SIG-M5 treated with dmso at 0.1 percent for 504 hours (cell line): ENCODE results near the gene ARID4A.
"Not testable (repeated sequence)": the region's sequence is repeated elsewhere in the genome, so short reads cannot be mapped to it uniquely, and the experiment has no call there.

Experiments used
- DNase-seq: peaks from one replicate; lab custom pipeline; 2025; ENCODE audit not compliant: unreplicated experiment; lab: John Stamatoyannopoulos, UW

Gene ARID4A

DNA sequence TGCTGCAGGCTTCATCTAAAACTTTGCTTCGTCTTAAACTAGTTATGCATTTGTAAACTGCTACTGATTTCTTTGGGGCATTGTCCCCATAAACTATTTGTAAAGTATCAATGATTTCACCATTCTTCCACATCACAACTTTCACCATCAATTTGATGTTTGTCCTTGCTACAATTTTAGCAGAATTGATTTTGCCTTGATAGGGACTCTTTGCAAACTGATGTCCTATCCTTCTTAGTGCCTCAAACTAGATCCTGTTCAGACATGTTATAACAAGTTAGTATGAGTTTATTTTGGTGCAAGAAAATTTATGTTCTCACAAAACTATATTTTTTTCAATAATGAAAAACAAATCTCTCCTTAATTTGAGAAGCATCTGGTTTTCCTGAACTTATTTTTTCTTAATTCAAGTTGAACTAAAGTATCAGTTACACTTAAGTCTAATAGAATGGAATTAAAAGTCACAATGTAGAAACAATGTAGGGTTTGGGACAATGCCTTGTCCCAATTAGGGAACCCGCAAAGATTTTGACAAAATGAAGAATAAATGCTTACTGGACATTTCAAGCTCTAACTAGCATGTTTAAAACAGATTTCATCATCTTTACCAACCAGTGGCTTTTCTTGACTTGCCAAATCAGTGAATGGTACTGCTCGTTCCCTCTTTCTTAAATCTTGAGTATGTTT lies 10.1 kb upstream of the ARID4A start:
- no peak for DNase-seq

DNA sequence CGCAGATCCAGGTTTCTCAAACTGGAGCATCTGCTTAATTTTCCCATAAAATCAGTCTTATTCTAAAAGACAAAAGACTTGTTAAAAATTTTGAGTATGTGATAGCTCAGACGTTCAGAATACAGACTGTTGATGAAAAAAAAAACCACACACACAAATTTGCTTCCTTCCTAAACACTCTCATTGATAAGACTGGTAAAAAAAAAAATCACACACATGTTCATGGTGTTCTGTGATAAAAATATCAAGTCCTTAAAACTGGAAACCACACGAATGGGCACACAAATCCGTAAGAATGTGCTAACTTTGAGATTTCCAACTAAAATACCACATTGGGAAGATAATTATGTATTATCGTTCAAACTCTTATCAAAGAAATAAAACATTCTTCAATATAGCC lies 6.7 kb upstream of the ARID4A start:
- no peak for DNase-seq

DNA sequence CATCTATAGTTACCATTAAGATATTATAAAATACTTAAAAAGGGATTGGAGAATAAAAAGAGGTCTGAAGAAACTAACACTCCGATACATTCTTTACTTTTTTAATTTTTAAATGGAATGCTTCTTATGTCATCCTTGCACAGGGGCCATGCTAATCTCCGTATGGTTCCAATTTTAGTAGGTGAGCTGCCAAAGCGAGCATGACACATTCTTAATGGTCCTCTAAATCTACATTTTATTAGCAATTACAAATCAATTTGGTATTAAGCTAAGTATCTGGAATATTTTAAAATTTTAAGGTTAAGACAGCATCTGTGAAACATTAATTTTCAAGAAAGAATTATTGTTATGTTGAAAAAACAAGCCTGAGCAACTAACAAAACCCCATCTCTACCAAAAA lies 6.2 kb upstream of the ARID4A start:
- no peak for DNase-seq

DNA sequence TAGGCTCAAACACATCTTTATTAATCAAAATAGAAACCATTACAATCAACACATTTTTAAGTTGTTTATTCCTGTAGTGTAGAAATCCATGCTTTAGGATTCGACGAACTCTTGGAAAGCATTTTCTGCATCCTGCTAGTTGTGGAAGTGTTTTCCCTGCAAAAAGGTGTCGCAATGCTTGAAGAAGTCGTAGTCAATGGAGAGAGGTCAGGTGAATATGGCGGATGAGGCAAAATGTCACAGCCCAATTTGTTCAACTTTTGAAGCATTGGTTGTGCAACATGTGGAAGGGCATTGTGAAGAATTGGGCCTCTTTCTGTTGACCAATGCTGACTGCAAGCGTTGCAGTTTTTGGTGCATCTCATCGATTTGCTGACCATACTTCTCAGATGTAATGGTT lies 4.2 kb upstream of the ARID4A start:
- no peak for DNase-seq

DNA sequence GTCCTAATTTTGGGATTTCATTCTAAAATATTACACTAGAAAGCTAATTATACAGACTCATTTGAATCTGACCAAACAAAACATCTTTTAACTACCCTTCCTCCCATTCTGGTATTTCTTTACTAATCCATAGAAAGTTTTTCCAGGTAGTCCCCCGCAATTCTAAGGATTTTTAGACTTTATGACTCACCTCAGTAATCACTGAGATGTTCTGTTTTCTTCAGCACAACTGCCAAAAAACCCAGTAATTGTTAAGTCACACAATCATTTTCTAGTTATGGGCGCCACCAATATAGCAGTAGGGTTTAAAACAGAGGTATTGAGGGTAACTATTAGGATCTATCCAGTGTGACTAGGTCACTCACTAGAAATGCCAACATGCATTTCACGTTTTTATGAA lies 1.6 kb upstream of the ARID4A start:
- DNase-seq = no peak

DNA sequence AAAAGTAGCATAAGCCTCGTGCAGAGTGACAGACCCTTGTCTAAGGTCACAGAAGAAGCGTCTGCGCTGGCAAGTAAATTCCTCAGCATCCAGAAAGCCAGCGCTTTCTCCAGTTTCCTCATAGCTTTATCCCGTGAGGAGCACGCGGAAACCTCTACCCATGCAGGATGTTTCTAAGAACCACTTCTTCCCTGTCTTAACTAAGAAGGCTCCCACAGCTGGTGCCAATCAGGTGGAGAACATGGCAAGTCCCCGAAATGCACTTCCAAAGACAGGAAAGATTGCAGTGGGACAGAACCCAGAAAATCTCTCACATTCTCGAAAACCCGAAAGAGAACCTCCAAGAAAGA lies 968 bp upstream of the ARID4A start:
- DNase-seq = peak; percentile 62

DNA sequence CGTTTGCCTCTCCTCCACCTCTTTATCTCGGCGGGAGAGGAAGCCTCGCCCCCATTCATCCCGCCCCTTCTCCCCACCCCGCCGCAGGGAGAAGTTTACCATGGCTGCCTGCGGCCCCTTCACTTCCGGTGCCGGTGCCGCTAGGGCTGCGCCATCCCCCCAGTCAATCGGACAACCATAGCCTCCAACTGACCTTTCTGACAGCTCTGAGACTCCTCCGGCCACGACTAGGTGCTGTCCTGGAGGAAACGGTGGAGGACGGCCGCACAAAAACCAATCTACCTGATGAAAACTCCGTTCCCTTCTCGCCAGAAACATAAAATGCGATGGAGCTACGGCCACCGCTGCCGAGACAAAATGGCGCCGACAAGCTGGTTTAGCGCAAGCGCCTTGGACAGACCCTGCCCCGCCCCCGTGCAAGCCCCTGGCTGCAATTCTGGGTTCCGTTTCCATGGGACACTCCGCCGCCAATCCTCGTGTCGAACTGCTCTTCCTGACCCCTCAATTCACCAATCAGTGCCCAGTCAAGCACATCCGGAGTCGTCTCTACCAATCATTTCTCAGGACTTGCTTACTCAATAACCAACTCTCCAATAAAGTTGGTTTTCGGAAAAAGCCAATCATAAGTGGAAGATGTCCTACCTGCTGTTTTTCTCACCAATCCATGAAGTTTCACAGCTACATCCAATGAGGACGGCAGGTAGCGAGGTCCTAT lies 436 bp upstream of the ARID4A start:
- DNase-seq = peak; percentile 100

DNA sequence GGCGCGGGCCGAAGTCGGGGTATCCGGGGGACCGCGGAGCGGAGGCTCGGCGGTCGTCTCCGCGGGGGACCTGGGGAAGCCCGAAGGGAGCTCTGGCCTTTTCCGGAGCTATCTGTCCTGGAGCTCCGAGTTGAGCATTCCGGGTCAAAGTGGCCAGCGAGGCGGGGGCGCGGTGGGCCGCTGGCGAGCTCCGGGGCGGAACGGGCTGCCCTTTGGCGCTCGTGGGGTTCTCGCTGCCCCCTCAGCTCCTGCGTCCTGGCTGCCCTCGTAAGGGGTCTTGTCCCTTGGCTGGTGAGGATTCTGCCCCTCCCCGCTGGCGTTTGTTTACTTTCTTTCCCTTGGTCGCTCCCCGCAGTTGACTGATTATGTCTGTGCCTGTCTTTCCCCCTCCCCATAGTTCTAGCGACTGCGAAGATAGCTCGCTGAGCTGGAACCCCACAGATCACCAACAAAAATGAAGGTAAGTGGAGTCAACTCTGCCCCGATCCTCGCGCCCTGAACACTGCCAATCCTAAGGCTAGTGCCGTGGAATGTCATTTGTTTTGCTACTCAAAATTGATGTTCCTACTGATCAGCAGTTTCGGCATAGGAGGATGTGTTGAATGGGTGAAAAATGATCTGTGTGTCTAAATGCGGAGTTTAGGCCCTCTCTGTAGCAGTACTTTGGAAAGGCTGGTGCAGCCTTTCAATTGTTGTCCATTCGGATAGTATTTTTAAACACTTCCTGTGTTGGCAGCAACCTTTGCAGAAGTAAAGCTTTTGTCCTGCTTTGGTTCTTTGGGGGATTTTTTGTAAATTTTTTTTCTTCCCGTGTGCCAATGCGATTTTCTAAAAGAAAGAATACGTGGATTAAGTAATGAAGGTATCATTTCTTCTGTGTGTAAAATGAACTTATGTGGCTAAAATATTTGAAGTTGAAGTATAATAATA lies 1.3 kb downstream of the ARID4A start:
- no peak for DNase-seq

DNA sequence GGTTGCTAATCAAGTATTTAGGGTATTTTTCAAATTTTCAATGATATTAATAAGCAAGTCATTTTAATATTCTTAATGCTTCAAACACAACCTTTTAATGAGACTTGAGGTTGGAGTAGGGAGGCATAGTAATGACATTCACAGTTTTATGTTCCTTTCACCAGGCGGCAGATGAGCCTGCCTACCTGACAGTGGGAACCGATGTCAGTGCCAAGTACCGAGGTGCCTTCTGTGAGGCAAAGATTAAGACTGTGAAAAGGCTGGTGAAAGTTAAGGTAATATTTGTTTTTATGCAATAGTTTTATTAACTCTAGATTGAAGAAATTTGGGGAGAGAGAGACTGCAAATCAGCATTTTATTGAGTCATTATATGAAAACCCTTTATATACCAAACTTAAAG lies 3.1 kb downstream of the ARID4A start:
- no peak for DNase-seq

DNA sequence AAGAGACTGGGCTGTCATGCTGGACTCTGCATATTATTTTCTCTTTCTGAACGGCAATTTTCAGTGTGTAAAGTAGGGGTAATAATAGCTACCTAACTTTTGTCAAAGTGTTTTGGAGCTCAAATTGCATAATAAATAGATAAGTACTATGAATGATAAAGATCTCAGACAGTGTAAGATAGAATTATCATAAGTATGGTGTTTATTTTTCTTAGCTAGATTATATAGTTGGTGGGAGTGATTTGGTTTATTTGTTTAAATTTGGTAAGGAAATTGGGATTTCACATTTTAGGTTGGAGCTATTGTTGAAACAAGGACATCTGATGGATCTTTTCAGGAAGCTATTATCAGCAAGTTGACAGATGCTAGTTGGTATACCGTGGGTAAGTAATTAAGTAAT lies 7.4 kb downstream of the ARID4A start:
- no peak for DNase-seq

DNA sequence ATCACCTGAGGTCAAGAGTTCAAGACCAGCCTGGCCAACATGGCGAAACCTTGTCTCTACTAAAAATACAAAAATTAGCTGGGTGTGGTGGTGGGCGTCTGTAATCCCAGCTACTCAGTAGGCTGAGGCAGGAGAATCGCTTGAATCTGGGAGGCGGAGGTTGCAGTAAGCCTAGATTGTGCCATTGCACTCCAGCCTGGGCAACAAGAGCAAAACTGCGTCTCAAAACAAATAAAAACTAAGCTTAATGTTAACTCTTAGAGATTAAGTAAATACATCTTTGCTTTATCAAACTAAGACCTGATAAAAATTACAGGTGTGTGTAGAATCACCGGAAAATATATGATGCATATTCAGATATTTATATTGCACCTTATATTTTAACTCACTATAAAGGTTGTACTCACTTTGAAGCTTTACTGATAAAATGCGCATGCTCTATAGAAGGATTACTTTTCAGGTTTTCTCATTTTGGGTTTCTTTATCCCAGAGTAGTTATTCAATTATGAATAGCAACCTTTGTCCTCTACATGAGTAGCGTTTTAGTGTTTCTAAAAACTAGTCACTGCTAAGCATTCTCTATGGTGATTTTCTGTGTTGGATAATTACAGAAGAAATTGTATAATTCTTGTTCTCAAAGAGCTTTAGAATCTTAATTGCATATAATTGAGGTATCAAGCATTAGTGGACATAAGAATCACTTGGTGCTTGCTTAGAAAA lies 9.4 kb downstream of the ARID4A start:
- no peak for DNase-seq

DNA sequence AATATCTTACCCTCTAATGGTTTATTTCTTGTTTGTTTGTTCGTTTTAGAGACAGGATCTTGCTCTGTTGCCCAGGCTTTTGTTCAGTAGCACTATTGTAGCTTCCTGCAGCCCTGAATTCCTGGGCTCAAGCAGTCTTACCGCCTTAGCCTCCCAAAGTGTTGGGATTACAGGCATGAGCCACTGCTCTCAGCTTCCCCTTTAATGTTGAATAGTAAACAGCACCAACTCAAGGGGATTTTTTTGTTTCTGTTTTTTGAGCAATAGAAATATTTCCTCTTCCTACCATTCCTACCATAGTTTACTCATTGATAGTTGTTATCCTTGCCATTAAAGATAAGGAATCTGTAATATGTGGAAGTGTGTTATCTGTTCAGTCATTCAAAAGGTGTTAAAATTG lies 10.7 kb downstream of the ARID4A start:
- DNase-seq = no peak

DNA sequence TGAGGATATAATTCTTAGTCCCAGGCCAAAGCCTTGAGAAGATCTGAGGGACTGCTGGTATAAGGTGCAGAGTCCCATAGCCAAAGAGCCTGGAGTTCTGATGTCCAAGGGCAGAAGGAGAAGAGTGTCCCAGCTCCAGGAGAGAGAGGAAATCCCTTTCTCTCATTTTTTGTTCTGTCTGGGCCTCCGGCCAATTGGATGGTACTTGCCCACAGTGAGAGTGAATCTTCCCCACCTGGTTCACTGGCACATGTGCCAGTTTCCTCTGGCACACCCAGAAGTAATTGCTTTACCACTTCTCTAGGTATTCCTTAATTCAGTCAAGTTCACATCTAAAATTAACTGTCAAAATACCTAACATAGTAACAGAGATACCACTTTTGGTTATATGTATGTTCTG lies 15.3 kb downstream of the ARID4A start:
- no peak for DNase-seq

DNA sequence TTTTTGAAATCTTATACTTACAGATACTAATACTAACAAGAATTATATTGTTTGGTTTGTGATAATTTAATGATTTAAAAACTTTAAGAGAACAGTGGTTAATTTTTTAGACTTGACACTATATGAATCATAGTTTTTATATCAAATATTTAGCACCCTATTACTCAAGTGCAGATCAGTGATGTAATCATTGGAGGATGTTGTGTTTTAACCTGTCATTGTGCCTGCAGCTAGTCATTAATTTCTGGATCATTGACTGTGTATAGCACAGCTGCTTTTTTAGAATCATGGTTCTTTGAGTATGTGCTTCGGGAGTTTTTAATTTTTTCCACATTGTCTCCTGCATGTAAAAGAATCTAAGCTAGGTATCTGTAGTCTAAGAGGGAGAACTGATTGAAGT lies 17.3 kb downstream of the ARID4A start:
- DNase-seq = no peak

DNA sequence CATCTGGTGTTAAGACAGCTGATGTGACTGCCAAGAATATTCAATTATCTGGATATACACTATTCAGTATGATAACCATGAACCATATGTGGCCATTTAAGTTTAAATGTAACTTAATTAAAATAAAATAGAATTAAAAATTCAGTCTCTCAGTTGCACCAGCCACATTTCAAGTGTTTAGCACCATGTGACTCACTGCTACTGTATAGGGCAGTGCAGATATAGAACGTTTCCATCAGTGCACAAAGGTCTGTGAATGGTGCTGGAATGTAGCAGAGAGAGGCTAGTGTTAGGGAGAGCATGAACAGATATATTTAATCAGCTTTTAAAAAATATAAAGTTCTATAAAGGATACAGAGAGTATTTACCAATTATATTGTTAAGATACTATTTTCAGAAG lies 28.7 kb downstream of the ARID4A start:
- no peak for DNase-seq

DNA sequence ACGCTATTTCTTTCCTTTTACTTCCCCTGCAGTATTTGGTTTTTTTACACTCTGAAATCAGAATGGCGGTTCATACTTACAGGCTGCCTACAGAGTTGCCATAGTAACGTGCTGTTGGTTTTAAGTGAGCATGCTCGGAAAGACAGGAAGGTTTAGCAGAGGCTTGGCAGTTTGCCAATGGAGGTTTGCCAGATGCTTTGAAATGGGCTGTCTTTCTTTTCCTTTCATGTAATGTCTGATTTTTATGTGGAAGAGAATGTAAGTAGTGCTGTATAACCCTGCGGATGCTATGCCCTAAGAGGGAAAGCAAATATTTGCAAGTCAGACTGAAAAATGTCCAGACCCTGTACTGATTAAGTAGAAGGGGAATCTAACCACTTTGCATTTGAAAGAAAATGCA lies 32.8 kb downstream of the ARID4A start:
- DNase-seq = peak; percentile 84

DNA sequence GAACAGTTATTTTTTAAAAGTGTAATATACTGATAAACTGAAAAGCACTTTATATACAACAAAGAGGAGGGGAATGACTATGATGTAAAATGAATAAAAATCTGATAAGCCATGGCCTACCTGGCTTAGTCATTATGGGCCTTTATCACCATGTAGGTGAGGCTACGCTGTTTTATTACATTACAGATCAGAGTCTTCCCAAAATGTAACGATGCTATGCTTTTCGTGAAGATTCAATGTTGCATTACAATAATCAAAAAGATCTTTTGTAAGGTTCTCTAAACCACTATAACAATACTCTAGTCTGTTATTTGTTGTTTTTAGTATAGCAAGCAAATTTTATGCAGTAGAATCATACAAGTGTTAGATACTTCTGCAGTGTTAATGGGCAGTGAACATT lies 34.2 kb downstream of the ARID4A start:
- no peak for DNase-seq

DNA sequence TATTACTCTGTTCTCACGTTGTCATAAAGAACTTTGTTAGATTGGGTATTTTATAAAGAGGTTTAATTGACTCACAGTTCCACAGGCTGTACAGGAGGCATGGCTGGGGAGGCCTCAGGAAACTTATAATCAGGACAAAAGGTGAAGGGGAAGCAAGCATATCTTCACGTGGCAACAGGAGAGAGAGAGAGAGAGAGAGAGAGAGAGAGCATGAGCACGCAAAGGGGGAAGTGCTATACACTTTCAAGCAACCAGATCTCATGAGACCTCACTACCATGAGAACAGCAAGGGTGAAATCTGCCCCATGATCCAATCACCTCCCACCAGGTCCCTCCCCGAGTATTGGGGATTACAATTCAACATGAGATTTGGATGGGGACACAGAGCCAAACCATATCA lies 41.3 kb downstream of the ARID4A start:
- DNase-seq = not testable (repeated sequence)

DNA sequence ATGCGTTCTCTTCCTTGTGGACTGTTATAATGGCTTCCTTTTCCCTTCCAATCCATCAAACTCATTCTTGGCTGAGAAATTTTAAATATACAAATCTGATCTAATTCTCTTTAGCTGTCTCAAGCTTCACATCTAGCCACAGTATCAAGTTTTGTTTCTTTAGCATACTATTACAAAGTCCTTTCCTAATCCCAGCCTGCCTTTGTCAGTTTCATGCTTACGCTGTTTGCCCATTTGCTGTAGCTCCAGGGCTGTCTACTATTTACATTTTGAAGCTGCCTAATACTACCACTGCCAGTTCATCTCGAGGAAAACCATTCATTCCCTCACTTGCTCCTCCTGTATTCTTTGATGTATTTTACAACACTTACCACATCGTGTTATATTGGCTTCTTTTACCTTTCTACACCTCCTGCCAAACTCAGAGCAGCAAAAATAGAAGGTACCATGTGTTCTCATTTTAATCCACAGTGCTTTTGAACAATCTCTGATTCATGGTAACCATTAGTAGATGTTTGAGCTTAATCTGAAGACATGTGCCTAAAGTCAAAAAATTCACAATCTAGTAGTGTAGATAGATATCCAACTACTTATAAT lies 42.9 kb downstream of the ARID4A start:
- no peak for DNase-seq

DNA sequence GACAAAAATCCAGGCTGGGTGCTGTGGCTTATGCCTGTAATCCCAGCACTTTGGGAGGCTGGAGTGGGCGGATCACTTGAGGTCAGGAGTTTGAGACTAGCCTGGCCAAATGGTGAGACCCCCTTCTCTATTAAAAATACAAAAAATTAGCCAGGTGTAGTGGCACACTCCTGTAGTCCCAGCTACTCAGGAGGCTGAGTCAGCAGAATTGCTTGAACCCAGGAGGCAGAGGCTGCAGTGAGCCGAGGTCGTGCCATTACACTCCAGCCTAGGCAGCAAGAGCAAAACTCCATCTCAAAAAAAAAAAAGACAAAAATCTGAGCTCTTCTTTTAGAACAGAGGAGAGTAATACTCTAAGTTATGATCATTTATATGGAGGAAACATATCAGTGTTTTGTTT lies 45.2 kb downstream of the ARID4A start:
- not testable (repeated sequence) for DNase-seq
